SU-DHL-6 (cell line): Measurements from ENCODE around the gene C1orf116.

Experiments
- H2AFZ ChIP-seq: fragments of 200-600 bp; sonication (generic); 2 replicates; pipeline ENCODE4 v1.6.1; 2014; ENCODE audit warnings: low read depth, mild to moderate bottlenecking, moderate library complexity, mixed read lengths, antibody characterized with exemption, low read length; ENCODE audit not compliant: severe bottlenecking
- H3F3A ChIP-seq: fragments of 200-600 bp; shearing (Covaris generic); 2 replicates; pipeline ENCODE4 v1.6.0; 2016; ENCODE audit warnings: antibody characterized with exemption, mild to moderate bottlenecking; ENCODE audit not compliant: insufficient read depth
- H3K27ac ChIP-seq: fragments of 200-600 bp; sonication (generic); 2 replicates; pipeline ENCODE4 v1.5.1; 2016; ENCODE audit warnings: low read depth, mild to moderate bottlenecking, low read length, moderate library complexity, mixed read lengths
- H3K27me3 ChIP-seq: fragments of 200-600 bp; sonication (generic), shearing (Covaris generic); 2 replicates; pipeline ENCODE4 v1.6.0; 2014; ENCODE audit warnings: mild to moderate bottlenecking, low read length
- H3K36me3 ChIP-seq: fragments of 200-600 bp; sonication (generic); 2 replicates; pipeline ENCODE4 v1.6.1; 2014; ENCODE audit warnings: mild to moderate bottlenecking, low read length, mixed read lengths
- H3K4me2 ChIP-seq: fragments of 300-600, 200-600 bp; shearing (Covaris generic), sonication (generic); 2 replicates; pipeline ENCODE4 v1.6.0; 2014; ENCODE audit warnings: low read length, low read depth, mild to moderate bottlenecking; ENCODE audit not compliant: poor library complexity, severe bottlenecking
- H3K4me3 ChIP-seq: fragments of 200-600 bp; sonication (generic); 2 replicates; pipeline ENCODE4 v1.5.1; 2014; ENCODE audit warnings: antibody characterized with exemption, low read length, mild to moderate bottlenecking, mixed read lengths; ENCODE audit not compliant: insufficient read depth, poor library complexity, severe bottlenecking
- H3K79me2 ChIP-seq: fragments of 200-600 bp; sonication (generic); 2 replicates; pipeline ENCODE4 v1.6.1; 2014; ENCODE audit warnings: mild to moderate bottlenecking, low read length, moderate library complexity; ENCODE audit not compliant: insufficient read depth
- H3K9ac ChIP-seq: fragments of 200-600 bp; sonication (generic); 2 replicates; pipeline ENCODE4 v1.7.0; 2014; ENCODE audit warnings: mild to moderate bottlenecking, low read length
- H3K9me2 ChIP-seq: fragments of 200-600 bp; sonication (generic); replicated peaks from 2 replicates; pipeline ENCODE4 v1.6.1; 2014; ENCODE audit warnings: low read length; ENCODE audit not compliant: insufficient read depth
- H3K9me3 ChIP-seq: fragments of 200-600 bp; sonication (generic); 2 replicates; pipeline ENCODE4 v1.6.1; 2014; ENCODE audit warnings: low read length, mixed read lengths; ENCODE audit not compliant: insufficient read depth
- H4K20me1 ChIP-seq: fragments of 200-600 bp; sonication (generic); 2 replicates; pipeline ENCODE4 v1.6.1; 2014; ENCODE audit warnings: low read depth, mild to moderate bottlenecking, antibody characterized with exemption, low read length, moderate library complexity, mixed read lengths
- CTCF ChIP-seq: fragments of 200-600 bp; sonication (generic); IDR thresholded peaks from one replicate; pipeline ENCODE4 v1.5.1; 2017; ENCODE audit warnings: antibody characterized with exemption, mild to moderate bottlenecking, low read length, moderate library complexity; ENCODE audit not compliant: insufficient read depth, poor library complexity, severe bottlenecking
- EZH2phosphoT487 ChIP-seq: fragments of 200-600 bp; sonication (generic), shearing (Covaris generic); conservative IDR thresholded peaks from 2 replicates; pipeline ENCODE4 v1.6.1; 2018; ENCODE audit warnings: mild to moderate bottlenecking, antibody characterized with exemption, low read length, moderate library complexity, mixed read lengths

The C1orf116 gene

GRCh38 chr1:207015791-207016190, 16.8 kb downstream of the C1orf116 start:
- no peaks in the 10 kb centered on the region for H3K27me3 ChIP-seq
- TF ChIP-seq EZH2phosphoT487 (no peak), CTCF (no peak)

GRCh38 chr1:207014728-207015127, 17.8 kb downstream of the C1orf116 start:
- H3F3A ChIP-seq: no peaks in the 10 kb centered on the region
- H3K9ac ChIP-seq: no peak overlapping the region
- no peaks in the 10 kb centered on the region for H3K36me3 ChIP-seq
- H3K79me2 ChIP-seq: no peaks in the 10 kb centered on the region
- H3K27ac ChIP-seq: no peak overlapping the region
- H3K9me3 ChIP-seq: no peaks in the 10 kb centered on the region
- no peak overlapping the region for H3K4me3 ChIP-seq
- H3K4me2 ChIP-seq: no peak overlapping the region
- H2AFZ ChIP-seq: no peak overlapping the region
- TF ChIP-seq EZH2phosphoT487 (no peak), CTCF (no peak)
- H3K9me2 ChIP-seq: no peaks in the 10 kb centered on the region
- no peaks in the 10 kb centered on the region for H3K27me3 ChIP-seq
- H4K20me1 ChIP-seq: no peaks in the 10 kb centered on the region

More at GRCh38 chr1:207015791-207016190, 16.8 kb downstream of the C1orf116 start:
- Histone ChIP-seq H3K27ac (no peak overlapping the region), H2AFZ (no peak overlapping the region), H3K4me3 (no peak overlapping the region), H3K9ac (no peak overlapping the region), H3K36me3 (no peaks in the 10 kb centered on the region), H3K79me2 (no peaks in the 10 kb centered on the region), H4K20me1 (no peaks in the 10 kb centered on the region), H3K9me2 (no peaks in the 10 kb centered on the region), H3K4me2 (no peak overlapping the region), H3F3A (no peaks in the 10 kb centered on the region), H3K9me3 (no peaks in the 10 kb centered on the region)

- Histone ChIP-seq H3K27me3 (no peaks in the 10 kb centered on the region), H3K9me2 (no peaks in the 10 kb centered on the region), H4K20me1 (no peaks in the 10 kb centered on the region), H3K4me3 (no peak overlapping the region), H3F3A (no peaks in the 10 kb centered on the region), H3K27ac (no peak overlapping the region), H3K9me3 (no peaks in the 10 kb centered on the region), H3K36me3 (no peaks in the 10 kb centered on the region), H2AFZ (no peak overlapping the region), H3K79me2 (no peaks in the 10 kb centered on the region), H3K4me2 (no peak overlapping the region), H3K9ac (no peak overlapping the region)
- no peak for TF ChIP-seq CTCF
- TF ChIP-seq EZH2phosphoT487: no peak
These were observed 19.1 kb downstream of the C1orf116 start for GRCh38 chr1:207013321-207014085.
